K562 (cell line): Measurements from ENCODE around the gene GALNS. TPM values are rescaled to one million over a fixed set of nuclear protein-coding genes. Genes with fewer than 3 reads are reported as not detected.

Experiments used
- ATAC-seq: fragments of 200-7000 bp; cut with Tn5 transposase; 3 replicates; pipeline ENCODE4 v1.9.1; 2020; ENCODE audit warnings: moderate library complexity
- BruUV-seq: library from RNA; stranded (reverse); fragments of 400-500 nt; replicated peaks from 2 replicates; lab custom pipeline; 2021; lab: Mats Ljungman, UMichigan
- CTCF ChIA-PET: fragments of 300-600 bp; formaldehyde crosslinking; extraction: SDS; loops from one replicate; lab custom pipeline; 2021; ENCODE audit warnings: low intra/inter-chr PET ratio; lab: Yijun Ruan, JAX
- POLR2A ChIA-PET: fragments of 300-600, 350-650 bp; sonication (Branson Sonifier 250); formaldehyde crosslinking; extraction: SDS; loops from one replicate; lab custom pipeline; 2021; ENCODE audit warnings: antibody characterized with exemption, inconsistent platforms; lab: Yijun Ruan, JAX
- DNase-seq, 4 experiments: peaks; one replicate each; pipeline versions ENCODE4 v3.0.0 to v3.0.0-alpha.2; 2011 to 2018; ENCODE audit warnings: low spot score in 3 of 4, mixed read lengths in 3 of 4; ENCODE audit errors: extremely low read depth in 1 of 4
- FAIRE-seq: peaks from 2 replicates; lab custom pipeline; 2011; peaks lifted over from hg19 to GRCh38; lab: Jason Lieb, UNC
- H2AFZ ChIP-seq: 2 replicates; pipeline ENCODE4 v1.6.0; 2011; ENCODE audit warnings: low read depth, low read length, control low read depth, inconsistent platforms
- H3K27ac ChIP-seq: fragments of 200-600 bp; 3 replicates; pipeline ENCODE4 v1.8.0; 2011; ENCODE audit warnings: low read depth, mild to moderate bottlenecking, control low read depth, inconsistent platforms, low read length, moderate library complexity, mixed read lengths; ENCODE audit errors: extremely low read depth
- H3K27me3 ChIP-seq, 2 experiments: fragments of 300-600 bp in 1 of 2; 2 replicates in 1 of 2; 3 replicates in 1 of 2; pipeline versions ENCODE4 v1.6.0 to v1.8.0; 2011; ENCODE audit warnings: inconsistent platforms in 2 of 2, low read length in 2 of 2, mild to moderate bottlenecking in 1 of 2, mixed read lengths in 1 of 2, moderate library complexity in 1 of 2; ENCODE audit not compliant: control insufficient read depth in 2 of 2, insufficient read depth in 2 of 2
- H3K36me3 ChIP-seq: fragments of 300-600 bp; 3 replicates; pipeline ENCODE4 v1.8.0; 2011; ENCODE audit warnings: mild to moderate bottlenecking, low read length, inconsistent platforms; ENCODE audit not compliant: control insufficient read depth, insufficient read depth
- H3K4me1 ChIP-seq, 2 experiments: fragments of 200-600 bp in 1 of 2; replicated peaks in 1 of 2; 2 replicates in 1 of 2; 3 replicates in 1 of 2; pipeline versions ENCODE4 v1.5.1 to v1.8.0; 2011; ENCODE audit warnings: inconsistent platforms in 2 of 2, low read length in 2 of 2, mild to moderate bottlenecking in 1 of 2, mixed read lengths in 1 of 2, moderate library complexity in 1 of 2; ENCODE audit not compliant: control insufficient read depth in 2 of 2, insufficient read depth in 2 of 2
- H3K4me2 ChIP-seq: 2 replicates; pipeline ENCODE4 v1.6.1; 2011; ENCODE audit warnings: low read length, control low read depth, inconsistent platforms, mixed read lengths; ENCODE audit not compliant: insufficient read depth
- H3K4me3 ChIP-seq: fragments of 200-600 bp; sonication (generic), shearing (Covaris generic); 2 replicates; pipeline ENCODE4 v1.5.1; 2016; ENCODE audit warnings: control low read depth, inconsistent platforms
- H3K79me2 ChIP-seq: fragments of 200-600 bp; 3 replicates; pipeline ENCODE4 v1.8.0; 2011; ENCODE audit warnings: low read length, inconsistent platforms; ENCODE audit not compliant: control insufficient read depth, insufficient read depth
- H3K9ac ChIP-seq, 2 experiments: 2 replicates each; pipeline versions ENCODE4 v1.6.0 to v1.6.1; 2011; ENCODE audit warnings: low read depth in 2 of 2, low read length in 2 of 2, control low read depth in 1 of 2, inconsistent platforms in 1 of 2, mild to moderate bottlenecking in 1 of 2, mixed read lengths in 1 of 2; ENCODE audit not compliant: insufficient read depth in 1 of 2
- H3K9me1 ChIP-seq: one replicate; pipeline ENCODE4 v1.6.0; 2011; ENCODE audit warnings: inconsistent platforms, mild to moderate bottlenecking, low read length, moderate library complexity; ENCODE audit not compliant: control insufficient read depth, insufficient read depth
- H3K9me3 ChIP-seq: replicated peaks from 2 replicates; pipeline ENCODE4 v1.5.1; 2011; ENCODE audit warnings: low read depth, low read length, inconsistent platforms; ENCODE audit not compliant: control insufficient read depth, insufficient read depth
- H4K20me1 ChIP-seq: replicated peaks from 2 replicates; pipeline ENCODE4 v1.6.1; 2011; ENCODE audit warnings: low read length, inconsistent platforms, mixed read lengths; ENCODE audit not compliant: control insufficient read depth, insufficient read depth
- ATF6 ChIP-seq: sonication (generic); formaldehyde crosslinking; IDR thresholded peaks from 2 replicates; pipeline ENCODE4 v1.4.0; 2020; ENCODE audit warnings: mild to moderate bottlenecking, missing genetic modification reagents
- COPS2 ChIP-seq: fragments of 450-650 bp; conservative IDR thresholded peaks from 2 replicates; pipeline ENCODE4 v1.6.1; 2016; ENCODE audit warnings: mild to moderate bottlenecking, moderate library complexity
- PREB ChIP-seq: sonication (generic); formaldehyde crosslinking; IDR thresholded peaks from 2 replicates; pipeline ENCODE4 v1.8.1; 2023; ENCODE audit warnings: mild to moderate bottlenecking, missing genetic modification reagents
- RREB1 ChIP-seq: fragments of 250-450 bp; sonication (Bioruptor Pico); IDR thresholded peaks from 2 replicates; pipeline ENCODE4 v1.4.0; 2020
- TBP ChIP-seq: optimal IDR thresholded peaks from 2 replicates; pipeline ENCODE3; 2011; ENCODE audit warnings: low read depth, low read length, improper control_type of control experiment
- TCFL5 ChIP-seq: fragments of 250-450 bp; sonication (Bioruptor Pico); conservative IDR thresholded peaks from 2 replicates; pipeline ENCODE4 v1.6.1; 2021; ENCODE audit warnings: mild to moderate bottlenecking, moderate library complexity, matching md5 sums
- ZHX1 ChIP-seq: fragments of 150-350 bp; conservative IDR thresholded peaks from 2 replicates; pipeline ENCODE4 v1.6.1; 2014; ENCODE audit warnings: low read length
- ZNF316 ChIP-seq: fragments of 450-650 bp; IDR thresholded peaks from 2 replicates; pipeline ENCODE4 v1.6.1; 2016
- WGBS: fragments of 100-300 bp; shearing (Covaris generic); methylation state at CpG from one replicate; pipeline ENCODE4 v1.1.6; 2016; ENCODE audit warnings: low coverage, mixed read lengths; ENCODE audit not compliant: insufficient coverage; ENCODE audit errors: missing lambda C conversion rate; 5-methylcytosine and 5-hydroxymethylcytosine counted together
- in situ Hi-C: fragments of 300-500 bp; cut with MboI; formaldehyde crosslinking; loops from 4 replicates; pipeline ENCODE4 v1.15.0; 2018; ENCODE audit warnings: inconsistent platforms, mixed read lengths
- intact Hi-C: fragments of 100-400 bp; cut with micrococcal nuclease; formaldehyde crosslinking; loops from 2 replicates; pipeline ENCODE4 v1.14.2; 2022
- polyA plus RNA-seq, 8 experiments: library from polyadenylated mRNA; depleted of rRNA in 4 of 8; stranded (reverse) in 5 of 8; unstranded in 3 of 8; fragments of >200 nt; fragmentation: Nextera tagmentation in 2 of 8; fragmentation: Illumina TruSeq in 1 of 8; extraction: Ambion mirVana in 2 of 8; extraction: Trizol in 1 of 8; gene quantifications; 2 replicates each; pipeline versions ENCODE4 v1.2.1 to v1.2.3, GENCODE V29; 2011 to 2014; ENCODE audit warnings: inconsistent platforms in 1 of 8, missing spikeins in 1 of 8
- total RNA-seq, 7 experiments: library from RNA; depleted of rRNA in 6 of 7; stranded (reverse); fragments of >200 nt in 6 of 7; fragmentation: Illumina TruSeq in 2 of 7; extraction: Trizol in 2 of 7; gene quantifications; 2 replicates each; pipeline versions ENCODE4 v1.2.1 to v1.2.3, GENCODE V29; 2011 to 2021; ENCODE audit warnings: low replicate concordance in 1 of 7

GALNS gene
- total and polyA plus RNA-seq, 9 of the 15 experiments (the other 6 are each of a cell fraction or from before 2014, with no cell fraction given) = 0.38 to 13.2 (median 4.3) TPM

GRCh38 chr16:88812513-88813268 lies 44.1 kb downstream of the GALNS start:
- WGBS = 28% methylated on average over 24 of the region's 37 CpGs
- no peaks in the 10 kb centered on the region for H3K9me1 ChIP-seq
- DNase-seq (peak in 1 of 4 experiments; percentile 76), ATAC-seq (no peak), FAIRE-seq (peak; percentile 71)
- H4K20me1 ChIP-seq = peaks cover 27% of the 10 kb centered on the region; the same call in 1 of the 2 replicates
- H3K9ac ChIP-seq = peak overlapping the region; percentile 86 to 99
- H3K4me1 ChIP-seq = peaks cover 14 to 82% of the 10 kb centered on the region in 2 experiments
- H3K9me3 ChIP-seq = no peaks in the 10 kb centered on the region
- H3K4me3 ChIP-seq = peak overlapping the region; percentile 64
- peaks cover 34% of the 10 kb centered on the region; the same call in 2 of the 3 replicates for H3K36me3 ChIP-seq
- peak overlapping the region; percentile 94 for H3K27ac ChIP-seq
- ChIA-PET CTCF (interaction anchor here (0.6 to 1.9 kb wide), 6 partner anchors 76 to 810 kb away, joined by 3 to 16 read pairs (median 4); partner anchors contain the start of gene CDH15), POLR2A (interaction anchor here (1.1 to 6.1 kb wide), 5 partner anchors 13 to 380 kb away, joined by 4 to 50 read pairs (median 7); partner anchors contain the start of gene PIEZO1)
- H3K27me3 ChIP-seq = no peaks in the 10 kb centered on the region
- H3K4me2 ChIP-seq = peak overlapping the region; percentile 96
- no TSS peak for BruUV-seq
- peaks cover 34% of the 10 kb centered on the region for H3K79me2 ChIP-seq
- in situ Hi-C loops (loop anchor here (5.0 to 10.0 kb wide), 2 partner anchors 355 to 402 kb away; partner anchors contain the start of gene ZNF778), intact Hi-C loops (loop anchor here (2.0 to 10.0 kb wide), 6 partner anchors 44 to 695 kb away; partner anchors contain the start of genes CBFA2T3, CDH15, GALNS and SPG7)
- H2AFZ ChIP-seq = peak overlapping the region; percentile 98
- TF ChIP-seq ZNF316 (no peak), COPS2 (no peak), PREB (CRISPR knock-in tag) (no peak), TBP (no peak), ZHX1 (no peak), ATF6 (CRISPR knock-in tag) (0 out of 2 replicates have a peak, but pooled peaks have one; percentile 0), RREB1 (CRISPR knock-in tag) (peak; percentile 6; the same call in 1 of the 2 replicates), TCFL5 (CRISPR knock-in tag) (no peak)
